NB4 (cell line): ENCODE data around the gene RHOH.

Experiments
- CTCF ChIP-seq: IDR thresholded peaks from one replicate; pipeline ENCODE4 v1.5.1; 2012; ENCODE audit warnings: low read depth, low read length
- POLR2A ChIP-seq: IDR thresholded peaks from 2 replicates; pipeline ENCODE4 v1.6.1; 2011; ENCODE audit warnings: mild to moderate bottlenecking; ENCODE audit not compliant: insufficient read length; ENCODE audit errors: extremely low read depth

GRCh38 chr4:40193016-40193571, 3.7 kb upstream of the RHOH start:
- no peak for TF ChIP-seq CTCF
- TF ChIP-seq POLR2A: no peak
